Adrenal gland (tissue), 5 donors: ENCODE measurements around the gene FBXL19.

ENCODE experiments used
- POLR2A ChIP-seq, 2 donors: fragments of 450-650 bp; IDR thresholded peaks; one replicate each; pipeline ENCODE4 v1.6.1; 2017; ENCODE audit warnings: antibody characterized with exemption in 2 of 2, mild to moderate bottlenecking in 2 of 2, moderate library complexity in 1 of 2
- TF ChIP-seq, protein P1 (sequence below), 6 experiments: fragments of 450-650 bp in 4 of 6; fragments of 200-600 bp in 2 of 6; sonication (generic) in 1 of 6; IDR thresholded peaks; 1 replicate in 5 of 6; 2 replicates in 1 of 6; pipeline versions ENCODE4 v1.5.1 to v1.8.0; 2016 to 2021; ENCODE audit warnings: antibody characterized with exemption in 6 of 6, mild to moderate bottlenecking in 2 of 6, moderate library complexity in 1 of 6
- donor health status: DM: no; HTN: no; CAD: no.

DNA sequence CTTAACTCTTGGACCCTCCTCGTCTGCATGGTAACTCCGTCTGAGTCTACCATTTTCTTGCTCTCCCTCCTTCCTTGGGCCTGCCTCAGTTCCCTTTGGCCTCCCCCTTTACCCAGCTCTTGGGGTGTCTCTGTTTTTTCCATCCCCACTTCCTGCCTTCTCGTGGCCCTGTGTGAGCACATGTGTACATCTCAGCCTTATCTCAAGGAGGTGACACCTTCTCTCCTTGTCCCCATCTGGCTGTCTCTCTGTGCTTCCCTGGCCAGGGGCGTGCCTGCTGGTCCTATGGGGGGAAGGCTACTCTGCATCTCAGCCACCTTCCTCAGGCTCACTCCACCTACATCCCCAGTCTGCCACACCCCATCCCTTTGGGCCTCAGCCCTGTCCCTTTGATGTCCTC lies 20.4 kb upstream of the FBXL19 start:
- TF ChIP-seq POLR2A (IDR thresholded peaks at IDR 0.05), result no peak
- TF ChIP-seq, protein P1, sequence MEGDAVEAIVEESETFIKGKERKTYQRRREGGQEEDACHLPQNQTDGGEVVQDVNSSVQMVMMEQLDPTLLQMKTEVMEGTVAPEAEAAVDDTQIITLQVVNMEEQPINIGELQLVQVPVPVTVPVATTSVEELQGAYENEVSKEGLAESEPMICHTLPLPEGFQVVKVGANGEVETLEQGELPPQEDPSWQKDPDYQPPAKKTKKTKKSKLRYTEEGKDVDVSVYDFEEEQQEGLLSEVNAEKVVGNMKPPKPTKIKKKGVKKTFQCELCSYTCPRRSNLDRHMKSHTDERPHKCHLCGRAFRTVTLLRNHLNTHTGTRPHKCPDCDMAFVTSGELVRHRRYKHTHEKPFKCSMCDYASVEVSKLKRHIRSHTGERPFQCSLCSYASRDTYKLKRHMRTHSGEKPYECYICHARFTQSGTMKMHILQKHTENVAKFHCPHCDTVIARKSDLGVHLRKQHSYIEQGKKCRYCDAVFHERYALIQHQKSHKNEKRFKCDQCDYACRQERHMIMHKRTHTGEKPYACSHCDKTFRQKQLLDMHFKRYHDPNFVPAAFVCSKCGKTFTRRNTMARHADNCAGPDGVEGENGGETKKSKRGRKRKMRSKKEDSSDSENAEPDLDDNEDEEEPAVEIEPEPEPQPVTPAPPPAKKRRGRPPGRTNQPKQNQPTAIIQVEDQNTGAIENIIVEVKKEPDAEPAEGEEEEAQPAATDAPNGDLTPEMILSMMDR (IDR thresholded peaks at IDR 0.05), result no peak
